ENCODE results near the gene SYCP2L. TPM values are rescaled to one million over a fixed set of nuclear protein-coding genes. Genes with fewer than 3 reads are reported as not detected.
"Not testable (repeated sequence)": the region's sequence is repeated elsewhere in the genome, so short reads cannot be mapped to it uniquely, and the experiment has no call there.

Gene SYCP2L
- total RNA-seq, 1 experiment from 2014 or later = 13.3 TPM

- no peak for DNase-seq (ENCODE audit: extremely low read depth, low read depth)
These were observed 9.8 kb upstream of the SYCP2L start for GRCh38 chr6:10877012-10877411.

DNA sequence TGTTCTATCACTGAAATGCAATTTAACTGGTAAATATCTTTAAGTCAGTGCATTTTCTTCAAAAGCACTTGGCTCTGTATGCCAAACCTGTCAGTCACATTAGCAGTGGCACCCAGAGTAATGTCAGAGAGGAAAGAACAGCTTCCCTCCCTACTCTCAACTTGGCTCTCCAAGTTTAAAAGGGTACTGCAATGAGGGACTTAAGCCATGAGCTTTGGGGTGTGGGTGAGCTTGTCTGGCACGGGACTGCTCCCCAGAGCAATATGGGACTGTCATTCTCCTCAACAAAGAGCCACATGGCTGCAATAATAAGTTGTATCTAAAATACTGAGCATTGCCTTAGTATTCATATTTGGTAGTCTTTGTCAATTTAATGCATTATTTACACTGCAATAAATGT is 9.0 kb upstream of the SYCP2L start:
- DNase-seq (ENCODE audit: extremely low read depth, low read depth) = no peak

- DNase-seq (ENCODE audit: extremely low read depth, low read depth) = no peak
These were observed 6.5 kb upstream of the SYCP2L start for GRCh38 chr6:10880366-10880765.

DNA sequence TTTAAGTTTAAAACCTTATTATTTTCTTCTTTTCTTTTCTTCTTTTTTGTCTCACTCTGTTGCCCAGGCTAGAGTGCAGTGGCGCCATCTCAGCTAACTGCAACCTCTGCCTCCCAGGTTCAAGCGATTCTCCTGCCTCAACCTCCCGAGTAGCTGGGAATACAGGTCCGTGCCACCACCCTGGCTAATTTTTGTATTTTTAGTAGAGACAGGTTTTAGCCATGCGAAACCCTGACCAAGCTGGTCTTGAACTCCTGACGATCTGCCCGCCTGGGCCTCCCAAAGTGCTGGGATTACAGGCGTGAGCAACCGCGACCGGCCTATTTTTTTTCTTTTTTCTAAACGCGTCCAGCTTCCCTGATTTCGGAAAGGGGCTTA is 4.6 kb upstream of the SYCP2L start:
- DNase-seq (ENCODE audit: extremely low read depth, low read depth) = not testable (repeated sequence)

DNA sequence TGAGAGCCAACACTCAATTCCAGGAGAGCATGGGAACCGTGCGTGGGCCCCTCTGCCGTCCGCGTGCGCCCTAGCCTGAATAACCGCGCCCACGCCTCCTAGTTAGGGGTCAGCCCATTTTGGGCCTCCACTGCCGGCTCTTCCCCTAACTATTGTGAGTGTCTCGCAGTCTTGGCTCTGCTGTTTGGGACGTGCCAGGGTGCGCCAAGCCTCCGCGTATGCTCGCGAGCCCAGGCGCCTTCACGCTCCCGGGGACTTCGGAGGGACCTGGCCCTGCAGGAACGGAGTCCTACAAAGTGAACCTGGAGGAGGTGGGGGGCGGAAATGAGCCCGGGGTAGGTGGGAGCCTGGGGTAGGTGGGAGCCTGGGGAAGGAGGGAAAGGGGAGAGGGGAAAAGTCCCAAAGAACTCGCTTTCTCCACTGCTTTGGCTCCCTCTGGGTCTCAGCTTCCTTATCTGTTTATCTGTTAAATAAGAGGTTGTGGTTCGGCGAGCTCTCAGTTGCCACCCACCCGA is 4.1 kb upstream of the SYCP2L start:
- DNase-seq (ENCODE audit: extremely low read depth, low read depth) = no peak

DNA sequence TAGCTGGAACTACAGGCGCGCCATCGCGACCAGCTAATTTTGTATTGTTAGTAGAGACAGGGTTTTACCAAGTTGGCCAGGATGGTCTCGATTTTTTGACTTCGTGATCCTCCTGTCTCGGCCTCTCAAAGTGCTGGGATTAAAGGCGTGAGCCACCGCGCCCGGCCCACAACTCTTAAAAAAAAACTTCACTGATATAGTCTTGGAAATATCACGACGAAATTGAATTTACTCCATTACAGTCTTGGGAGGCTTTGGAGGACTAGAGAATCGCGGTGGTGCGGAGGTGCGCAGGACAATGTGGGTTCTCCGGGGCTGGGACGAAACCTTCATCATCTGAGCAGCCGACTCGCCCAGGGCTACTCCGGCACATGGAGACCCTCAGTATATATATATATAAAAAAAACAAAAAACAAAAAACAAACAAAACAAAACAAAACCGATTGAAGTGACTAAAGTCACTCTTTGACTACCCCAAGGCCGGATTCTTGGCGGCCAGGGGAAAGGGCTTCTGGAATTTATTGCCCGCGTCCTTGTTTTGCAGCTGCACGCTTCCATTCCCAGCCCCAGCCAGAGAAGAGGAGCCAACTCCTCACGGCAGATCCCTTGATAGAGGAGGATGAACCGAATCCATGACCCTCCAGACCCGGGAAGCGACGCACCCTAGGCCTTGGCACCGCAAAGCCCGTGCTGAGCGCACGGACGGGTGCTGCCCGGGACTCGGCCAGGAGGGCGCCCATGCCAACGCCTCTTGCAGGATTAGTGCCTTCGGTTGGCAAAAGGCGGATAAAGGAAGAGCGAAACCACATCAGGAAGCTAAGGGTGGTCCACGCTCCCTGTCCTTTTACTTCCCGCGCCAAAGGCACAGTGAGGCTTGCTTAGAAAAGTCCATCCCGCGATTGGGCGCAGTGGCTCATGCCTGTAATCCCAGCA is 3.3 kb upstream of the SYCP2L start:
- no peak for DNase-seq (ENCODE audit: extremely low read depth, low read depth)

DNA sequence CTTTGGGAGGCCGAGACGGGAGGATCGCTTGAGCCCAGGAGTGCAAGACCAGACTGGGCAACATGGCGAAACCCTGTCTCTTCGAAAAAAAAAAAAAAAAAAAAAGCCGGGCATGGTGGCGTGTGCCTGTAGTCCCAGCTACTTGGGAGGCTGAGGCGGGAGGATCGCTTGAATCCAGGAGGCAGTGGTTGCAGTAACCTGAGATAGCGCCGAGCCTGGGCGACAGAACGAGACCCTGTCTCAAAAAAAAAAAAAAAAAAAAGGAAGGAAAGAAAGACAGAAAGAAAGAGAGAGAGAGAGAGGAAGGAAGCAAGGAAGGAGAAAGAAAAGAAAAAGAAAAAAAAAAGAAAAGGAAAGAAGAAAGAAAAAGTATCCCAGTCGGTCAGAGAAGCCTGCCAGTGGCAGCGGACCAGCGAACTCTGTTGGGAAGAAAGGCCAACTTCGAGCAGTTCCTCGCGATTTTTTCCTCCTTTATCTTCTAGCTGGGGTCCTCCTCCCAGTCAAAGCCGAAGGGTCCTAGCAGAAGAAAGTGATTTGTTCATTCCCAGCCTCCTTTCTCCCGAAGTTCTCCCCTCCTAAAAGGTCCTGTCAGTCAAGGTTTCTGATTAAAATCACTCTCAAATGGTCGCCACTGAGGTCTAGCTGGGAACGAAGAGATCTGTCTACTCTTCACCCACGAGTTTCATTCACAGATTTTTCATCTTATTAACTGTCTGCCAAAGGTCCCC is 2.4 kb upstream of the SYCP2L start:
- no peak for DNase-seq (ENCODE audit: extremely low read depth, low read depth)

DNA sequence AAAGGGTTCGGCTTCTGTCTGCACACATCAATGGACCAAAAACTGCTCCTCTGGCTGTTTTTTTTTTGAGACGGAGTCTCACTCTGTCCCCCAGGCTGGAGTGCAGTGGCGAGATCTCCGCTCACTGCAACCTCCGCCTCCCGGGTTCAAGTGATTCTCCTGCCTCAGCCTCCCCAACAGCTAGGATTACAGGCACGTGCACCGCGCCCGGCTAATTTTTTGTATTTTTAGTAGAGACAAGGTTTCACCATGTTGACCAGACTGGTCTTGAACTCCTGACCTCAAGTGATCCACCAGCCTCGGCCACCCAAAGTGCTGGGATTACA is 524 bp upstream of the SYCP2L start:
- DNase-seq (ENCODE audit: extremely low read depth, low read depth) = not testable (repeated sequence)

DNA sequence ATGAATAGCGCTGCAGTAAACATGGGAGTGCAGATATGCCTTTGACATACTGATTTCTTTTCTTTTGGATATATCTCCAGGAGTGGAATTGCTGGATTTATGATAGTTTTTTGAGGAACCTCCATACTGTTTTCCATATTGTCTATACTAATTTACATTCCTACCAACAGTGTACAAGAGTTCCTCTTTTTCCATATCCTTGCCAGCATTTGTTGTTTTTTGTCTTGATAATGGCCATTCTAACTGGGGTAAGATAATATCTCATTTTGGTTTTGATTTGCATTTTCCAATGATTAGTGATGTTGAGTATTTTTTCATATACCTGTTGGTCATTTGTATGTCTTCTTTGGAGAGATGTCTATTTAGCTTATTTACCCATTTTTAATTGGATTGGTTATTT is 3.3 kb downstream of the SYCP2L start:
- no peak for DNase-seq (ENCODE audit: extremely low read depth, low read depth)

GRCh38 chr6:10891960-10892359 is 5.1 kb downstream of the SYCP2L start:
- no peak for DNase-seq (ENCODE audit: extremely low read depth, low read depth)

DNA sequence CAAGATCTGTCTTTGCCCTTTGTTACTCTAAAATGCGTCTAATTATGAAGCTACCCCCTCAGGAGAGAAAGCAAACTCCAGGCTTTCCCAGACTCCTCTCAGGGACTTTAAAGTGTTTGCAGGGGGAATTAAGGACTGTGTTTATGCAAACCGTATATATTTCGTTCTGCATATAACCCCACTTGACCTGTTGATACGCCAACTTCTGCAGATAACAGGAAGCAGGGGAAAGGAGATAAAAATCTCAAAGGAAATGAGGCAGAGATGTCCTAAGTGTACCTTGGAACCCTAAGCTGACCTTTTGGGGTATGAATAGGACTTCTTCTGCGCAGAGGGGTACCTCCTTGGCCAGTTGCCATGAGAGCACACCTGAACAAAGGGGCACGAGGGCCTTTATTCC is 8.1 kb downstream of the SYCP2L start:
- no peak for DNase-seq (ENCODE audit: extremely low read depth, low read depth)

DNA sequence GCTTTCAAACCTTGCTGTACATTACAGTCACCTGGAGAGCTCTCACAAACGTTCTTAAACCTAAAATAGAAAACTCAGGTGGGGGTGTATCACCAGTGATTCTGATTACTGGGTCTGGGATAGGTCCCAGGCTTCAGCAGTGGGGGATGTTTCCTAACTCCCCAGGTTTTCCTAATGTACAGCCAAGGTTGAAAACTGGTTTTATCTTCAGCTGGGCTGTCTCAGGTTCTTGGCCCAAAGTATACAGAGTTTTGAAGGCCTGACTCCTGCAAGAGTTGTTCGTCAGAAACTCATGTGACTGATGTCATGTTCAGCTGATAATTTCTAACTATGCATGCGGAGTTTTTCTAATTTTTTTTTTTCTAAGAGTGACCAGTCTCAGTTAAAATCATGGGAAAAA is 9.8 kb downstream of the SYCP2L start:
- DNase-seq (ENCODE audit: extremely low read depth, low read depth) = no peak

DNA sequence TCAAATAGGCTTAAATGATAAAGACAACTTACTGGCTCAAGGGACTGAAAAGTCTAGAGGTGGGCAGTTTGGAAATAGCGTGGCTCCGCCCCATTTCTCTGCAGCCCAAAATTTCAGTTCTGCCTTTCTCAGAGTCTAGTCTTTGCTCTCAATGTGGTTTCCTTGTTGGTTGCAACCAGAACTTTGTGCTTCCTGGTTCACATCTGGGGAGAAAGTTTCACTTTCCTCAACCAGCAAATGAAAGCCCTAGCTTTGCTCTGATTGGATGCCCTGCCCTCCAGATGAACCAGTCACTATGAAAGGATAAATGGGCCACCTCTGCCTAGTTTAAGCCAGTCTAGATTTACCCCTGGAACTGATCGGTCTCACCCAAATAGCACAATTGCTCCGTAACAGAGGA is 14.9 kb downstream of the SYCP2L start:
- no peak for DNase-seq (ENCODE audit: extremely low read depth, low read depth)

- no peak for DNase-seq (ENCODE audit: extremely low read depth, low read depth)
These were observed 17.2 kb downstream of the SYCP2L start for GRCh38 chr6:10904015-10904414.

- no peak for DNase-seq (ENCODE audit: extremely low read depth, low read depth)
These were observed 21.4 kb downstream of the SYCP2L start for GRCh38 chr6:10908228-10908627.

DNA sequence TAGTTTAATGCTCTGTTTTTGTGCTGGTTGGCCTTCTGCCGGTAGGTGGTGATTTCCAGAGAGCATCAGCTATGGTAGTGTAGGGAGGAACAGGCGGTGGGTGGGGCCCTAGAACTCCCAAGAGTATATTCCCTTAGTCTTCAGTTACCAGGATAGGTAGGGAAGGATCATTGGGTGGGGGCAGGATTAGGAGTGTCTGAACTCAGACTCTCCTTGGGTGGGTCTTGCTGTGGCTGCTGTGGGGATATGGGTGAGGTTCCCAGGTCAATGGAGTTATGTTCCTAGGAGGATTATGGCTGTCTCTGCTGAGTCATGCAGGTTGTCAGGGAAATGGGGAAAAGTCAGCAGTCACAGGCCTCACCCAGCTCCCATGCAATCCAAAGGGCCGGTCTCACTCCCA is 32.7 kb downstream of the SYCP2L start:
- not testable (repeated sequence) for DNase-seq (ENCODE audit: extremely low read depth, low read depth)

DNA sequence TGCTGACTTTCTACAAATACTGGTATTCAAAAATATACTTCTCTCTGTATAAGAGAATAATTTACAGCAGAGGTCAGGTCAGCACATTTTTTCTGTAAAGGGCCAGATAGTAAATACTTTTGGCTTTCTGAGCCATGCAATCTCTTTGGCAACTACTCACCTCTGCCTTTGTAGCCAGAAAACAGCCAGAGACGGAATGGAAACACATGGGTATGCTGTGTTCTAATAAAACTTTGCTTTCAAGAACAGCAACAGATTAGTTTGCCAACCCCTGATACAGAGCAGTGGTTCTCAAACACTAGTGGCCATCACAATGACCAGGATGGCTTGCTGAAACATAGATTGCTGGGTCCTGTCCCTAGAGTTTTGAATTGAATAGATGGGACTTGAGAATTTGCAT is 46.3 kb downstream of the SYCP2L start:
- DNase-seq (ENCODE audit: extremely low read depth, low read depth) = no peak

- DNase-seq (ENCODE audit: extremely low read depth, low read depth) = no peak
These were observed 53.0 kb downstream of the SYCP2L start for GRCh38 chr6:10939840-10940239.

- no peak for DNase-seq (ENCODE audit: extremely low read depth, low read depth)
These were observed 59.0 kb downstream of the SYCP2L start for GRCh38 chr6:10945845-10946244.

DNA sequence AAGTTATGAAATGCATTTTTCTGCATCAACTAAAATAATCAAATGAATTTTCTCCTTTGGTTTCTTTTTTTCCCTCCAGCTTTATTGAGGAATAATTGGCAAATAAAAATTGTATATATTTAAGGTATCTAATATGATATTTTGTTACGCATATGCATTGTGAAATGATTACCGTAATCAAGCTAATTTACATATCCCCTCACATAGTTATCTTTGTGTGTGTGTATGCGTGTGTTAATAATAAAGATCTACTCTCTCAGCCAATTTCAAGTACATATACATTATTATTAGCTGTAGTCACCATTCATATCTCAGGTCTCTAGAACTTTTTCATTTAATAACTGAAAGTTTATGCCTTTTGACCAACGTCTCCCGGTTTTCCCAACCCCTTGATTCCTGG is 61.1 kb downstream of the SYCP2L start:
- DNase-seq (ENCODE audit: extremely low read depth, low read depth) = no peak

DNA sequence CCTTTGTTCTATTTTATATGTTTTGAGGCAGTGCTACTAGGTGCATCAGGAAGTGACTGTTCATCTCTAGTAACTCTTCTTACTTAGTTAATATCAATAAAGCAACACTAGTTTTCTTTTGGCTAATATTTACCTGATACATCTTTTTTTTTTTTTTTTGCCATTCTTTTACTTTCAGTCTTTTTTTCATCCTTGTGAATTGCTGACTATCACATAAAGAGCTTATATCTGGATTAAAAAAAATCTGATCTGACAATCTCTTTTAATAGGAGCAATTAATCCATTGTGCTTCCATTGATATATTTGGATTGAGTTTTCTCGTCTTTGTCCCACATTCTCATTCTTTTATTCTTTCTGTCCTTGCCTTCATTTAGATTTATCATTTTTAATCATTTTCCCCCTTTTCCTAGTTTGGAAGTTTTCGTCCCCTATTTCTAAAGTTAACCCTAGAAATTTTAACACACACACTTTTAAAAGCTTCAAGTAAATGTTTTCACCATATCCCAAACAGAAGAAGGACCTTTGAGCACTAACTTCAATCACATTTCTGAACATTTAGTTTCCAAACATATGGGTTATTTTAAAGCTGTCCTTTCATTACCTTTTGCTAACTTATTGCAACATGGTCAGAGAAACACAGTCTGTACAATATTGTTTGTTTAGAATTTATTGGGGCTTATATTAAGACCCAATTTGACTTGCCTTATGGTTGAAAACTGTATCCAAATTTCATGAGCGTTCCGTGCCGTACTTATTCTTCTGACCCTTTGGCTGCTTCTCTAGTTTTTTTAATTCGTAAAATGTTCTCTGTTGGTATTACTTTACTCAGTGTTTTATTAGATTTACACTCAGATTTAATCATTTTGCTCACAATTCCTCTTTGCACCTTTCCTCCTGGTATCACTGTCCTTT is 63.0 kb downstream of the SYCP2L start:
- DNase-seq (ENCODE audit: extremely low read depth, low read depth) = no peak

All from NCI-H460 (cell line).